Kidney (tissue), 14 donors: ENCODE data around the gene TMEM164. TPM values are rescaled to one million over a fixed set of nuclear protein-coding genes. Genes with fewer than 3 reads are reported as not detected.
A peak's percentile ranks its signal among the peaks of the same experiment; 100 is the strongest.

Experiments
- DNase-seq, 5 donors: peaks; one replicate each; pipeline ENCODE4 v3.0.0-alpha.2; 2013 to 2020
- FAIRE-seq: peaks from 2 replicates; lab custom pipeline; 2012; peaks lifted over from hg19 to GRCh38; lab: Jason Lieb, UNC
- H3K27ac ChIP-seq, 2 donors: one replicate each; pipeline ENCODE4 v1.7.0; 2013; ENCODE audit warnings: low read depth in 2 of 2, low read length in 2 of 2, inconsistent platforms in 1 of 2
- H3K27me3 ChIP-seq: one replicate; pipeline ENCODE4 v1.7.1; 2013; ENCODE audit warnings: low read length, inconsistent platforms; ENCODE audit not compliant: control insufficient read depth, insufficient read depth
- H3K36me3 ChIP-seq, 3 donors: one replicate each; pipeline versions ENCODE4 v1.7.0 to v1.7.1; 2013; ENCODE audit warnings: low read length in 3 of 3, control low read depth in 1 of 3, inconsistent platforms in 1 of 3; ENCODE audit not compliant: insufficient read depth in 3 of 3, control insufficient read depth in 2 of 3
- H3K4me1 ChIP-seq, 3 donors: one replicate each; pipeline versions ENCODE4 v1.7.0 to v1.7.1; 2013; ENCODE audit warnings: low read length in 3 of 3, inconsistent platforms in 1 of 3, low read depth in 1 of 3; ENCODE audit not compliant: control insufficient read depth in 2 of 3, insufficient read depth in 2 of 3
- H3K4me3 ChIP-seq, 3 donors: one replicate each; pipeline versions ENCODE4 v1.7.0 to v1.8.1; 2013; ENCODE audit warnings: low read length in 3 of 3, control low read depth in 1 of 3, inconsistent platforms in 1 of 3
- H3K9ac ChIP-seq, 3 donors: one replicate each; pipeline versions ENCODE4 v1.7.0 to v1.7.1; 2013; ENCODE audit warnings: low read length in 3 of 3, control low read depth in 1 of 3, inconsistent platforms in 1 of 3
- H3K9me3 ChIP-seq, 3 donors: one replicate each; pipeline versions ENCODE4 v1.7.0 to v1.7.1; 2013; ENCODE audit warnings: low read length in 3 of 3, control low read depth in 1 of 3, inconsistent platforms in 1 of 3; ENCODE audit not compliant: control insufficient read depth in 2 of 3, insufficient read depth in 1 of 3
- CTCF ChIP-seq: IDR thresholded peaks from 3 replicates; pipeline ENCODE4 v1.5.1; 2012; ENCODE audit warnings: mild to moderate bottlenecking, moderate library complexity, borderline replicate concordance; ENCODE audit not compliant: insufficient read depth; ENCODE audit errors: extremely low read depth
- intact Hi-C: fragments of 100-400 bp; cut with DNase I; formaldehyde crosslinking; loops from one replicate; pipeline ENCODE4 v1.11.1; 2022
- polyA plus RNA-seq: library from polyadenylated mRNA; stranded (reverse); fragments of 350-450 nt; fragmentation: Illumina TruSeq; extraction: RNeasy Lipid Tissue Mini Kit (QIAGEN cat#74804); gene quantifications from one replicate; pipeline ENCODE4 v1.2.3, GENCODE V29; 2014; ENCODE audit warnings: low read depth, low replicate concordance; ENCODE audit not compliant: insufficient read depth
- total RNA-seq: library from RNA; stranded (reverse); fragmentation: NEBNext Ultra II Directional; extraction: Animal tissue kit (Norgen Biotek cat#: 25700); gene quantifications from one replicate; pipeline ENCODE4 v1.2.1, GENCODE V29; 2021
- donor health status: control.
- donor health status: control.
- donor health status: control.
- donor health status: control.
- donor health status: control.
- donor health status: DM: yes; HTN: yes; CAD: no.
- donor health status: Normal renal cell carcinoma (clear cell type).

The TMEM164 gene
- total and polyA plus RNA-seq, 2 donors from 2014 or later: 16.9 to 36.0 TPM

- no peak for FAIRE-seq
- no peak overlapping the region for H3K9ac ChIP-seq
- intact Hi-C loops: no loop called here
- peaks cover 3% of the 10 kb centered on the region for H3K27me3 ChIP-seq
- no peaks in the 10 kb centered on the region for H3K36me3 ChIP-seq
- no peak overlapping the region for H3K4me3 ChIP-seq
- no peak overlapping the region for H3K27ac ChIP-seq
- H3K9me3 ChIP-seq: no peaks in the 10 kb centered on the region
- no peak for TF ChIP-seq CTCF
- DNase-seq: no peak
- peaks cover 0 to 4% (median 0%) of the 10 kb centered on the region in 3 donors for H3K4me1 ChIP-seq
These were observed 210.3 kb downstream of the TMEM164 start for GRCh38 chrX:110213183-110213582.

DNA sequence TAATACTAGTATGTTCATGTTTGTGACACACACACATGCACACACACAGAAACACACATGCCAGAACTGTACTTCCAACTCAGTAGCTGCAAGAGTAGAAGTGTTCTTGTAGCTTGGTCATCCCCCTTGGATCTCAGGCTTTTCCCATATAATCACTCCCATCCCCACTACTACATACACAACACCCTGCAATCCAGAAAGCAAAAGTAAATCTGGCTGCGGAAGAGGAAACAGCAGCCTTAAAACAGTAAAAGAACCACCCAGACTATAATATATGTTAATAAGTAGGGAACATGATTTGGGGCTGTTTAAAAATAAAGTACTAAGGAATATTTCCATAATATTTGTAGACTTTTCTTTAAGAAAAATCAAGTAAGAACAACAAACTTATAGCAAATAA, 211.8 kb downstream of the TMEM164 start:
- H3K9me3 ChIP-seq: no peaks in the 10 kb centered on the region
- no peaks in the 10 kb centered on the region for H3K36me3 ChIP-seq
- intact Hi-C loops: no loop called here

GRCh38 chrX:110215411-110215810, 212.5 kb downstream of the TMEM164 start:
- H3K36me3 ChIP-seq: no peaks in the 10 kb centered on the region
- peaks cover 0 to 4% (median 0%) of the 10 kb centered on the region in 3 donors for H3K4me1 ChIP-seq
- peak overlapping the region in 1 of 2 donors; percentile 54 for H3K27ac ChIP-seq
- H3K9ac ChIP-seq: no peak overlapping the region
- no peak for DNase-seq
- TF ChIP-seq CTCF: no peak
- H3K9me3 ChIP-seq: no peaks in the 10 kb centered on the region
- intact Hi-C loops: no loop called here
- no peak for FAIRE-seq
- H3K27me3 ChIP-seq: peaks cover 3% of the 10 kb centered on the region
- no peak overlapping the region for H3K4me3 ChIP-seq

More for the DNA sequence above, 211.8 kb downstream of the TMEM164 start:
- no peak for TF ChIP-seq CTCF
- H3K27ac ChIP-seq: no peak overlapping the region
- peaks cover 0 to 4% (median 0%) of the 10 kb centered on the region in 3 donors for H3K4me1 ChIP-seq
- peak; percentile 45 for FAIRE-seq
- no peak overlapping the region for H3K9ac ChIP-seq
- no peak overlapping the region for H3K4me3 ChIP-seq
- H3K27me3 ChIP-seq: peaks cover 3% of the 10 kb centered on the region
- DNase-seq: no peak

DNA sequence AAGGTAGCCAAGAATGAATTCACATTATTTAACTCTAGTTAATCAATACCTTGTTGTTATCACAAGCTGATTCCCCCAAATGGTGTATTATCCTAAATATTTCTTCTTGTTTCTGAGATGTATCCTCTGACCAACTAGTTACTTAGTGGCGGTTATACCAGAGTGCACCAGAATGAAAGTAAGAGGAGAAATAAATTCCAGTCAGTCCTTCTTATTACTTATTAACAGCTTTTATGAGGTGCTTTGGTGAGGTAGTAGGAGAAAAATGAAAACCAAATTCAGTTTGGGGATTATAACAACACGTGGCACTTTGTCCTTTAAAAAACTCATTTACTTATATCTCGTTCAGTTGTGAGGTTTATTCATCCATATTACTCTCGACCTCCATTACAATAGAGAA, 213.1 kb downstream of the TMEM164 start:
- intact Hi-C loops: no loop called here

More for the DNA sequence above, 213.1 kb downstream of the TMEM164 start:
- TF ChIP-seq CTCF: no peak
- H3K36me3 ChIP-seq: no peaks in the 10 kb centered on the region
- no peaks in the 10 kb centered on the region for H3K9me3 ChIP-seq
- DNase-seq: peak in 2 of 5 donors; percentile 40 to 41
- peak; percentile 98 for FAIRE-seq
- no peak overlapping the region for H3K4me3 ChIP-seq
- peaks cover 0 to 4% (median 0%) of the 10 kb centered on the region in 3 donors for H3K4me1 ChIP-seq
- peaks cover 3% of the 10 kb centered on the region for H3K27me3 ChIP-seq
- peak overlapping the region; percentile 54 to 57 for H3K27ac ChIP-seq
- no peak overlapping the region for H3K9ac ChIP-seq
